Mammary epithelial cell (primary cell): ENCODE measurements around the gene SLC23A2.

Source experiments
- EZH2 ChIP-seq: IDR thresholded peaks from 2 replicates; pipeline ENCODE4 v1.6.1; 2012; ENCODE audit warnings: low read length, inconsistent platforms, borderline replicate concordance
- TF ChIP-seq, protein P1 (sequence below), 2 donors: IDR thresholded peaks in 1 of 2; conservative IDR thresholded peaks in 1 of 2; 2 replicates each; pipeline ENCODE4 v1.5.1; 2011 to 2012; ENCODE audit warnings: inconsistent platforms in 2 of 2, low read length in 2 of 2, mild to moderate bottlenecking in 2 of 2, control low read depth in 1 of 2, low read depth in 1 of 2; ENCODE audit not compliant: insufficient read depth in 1 of 2; ENCODE audit errors: extremely low read depth in 1 of 2

DNA sequence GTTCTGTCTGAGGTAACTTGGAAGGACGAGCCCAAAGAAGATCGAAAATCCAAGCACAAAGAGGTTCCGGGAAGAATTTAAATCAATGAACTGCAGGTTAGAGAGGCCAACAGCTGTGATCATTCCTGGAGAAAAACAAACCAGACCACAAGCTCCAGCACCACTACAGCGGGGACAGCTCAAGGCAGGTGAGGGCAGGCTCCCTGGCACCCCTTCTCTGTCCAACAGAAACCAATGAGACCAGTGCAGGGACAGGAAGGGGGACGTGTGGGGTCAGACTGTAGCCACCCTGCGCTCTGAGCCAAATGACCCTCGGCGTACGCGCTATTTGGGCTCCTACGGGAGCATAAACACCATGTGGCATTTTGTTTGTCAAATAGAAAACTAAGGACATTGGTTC, 139.3 kb downstream of the SLC23A2 start:
- TF ChIP-seq, protein P1, sequence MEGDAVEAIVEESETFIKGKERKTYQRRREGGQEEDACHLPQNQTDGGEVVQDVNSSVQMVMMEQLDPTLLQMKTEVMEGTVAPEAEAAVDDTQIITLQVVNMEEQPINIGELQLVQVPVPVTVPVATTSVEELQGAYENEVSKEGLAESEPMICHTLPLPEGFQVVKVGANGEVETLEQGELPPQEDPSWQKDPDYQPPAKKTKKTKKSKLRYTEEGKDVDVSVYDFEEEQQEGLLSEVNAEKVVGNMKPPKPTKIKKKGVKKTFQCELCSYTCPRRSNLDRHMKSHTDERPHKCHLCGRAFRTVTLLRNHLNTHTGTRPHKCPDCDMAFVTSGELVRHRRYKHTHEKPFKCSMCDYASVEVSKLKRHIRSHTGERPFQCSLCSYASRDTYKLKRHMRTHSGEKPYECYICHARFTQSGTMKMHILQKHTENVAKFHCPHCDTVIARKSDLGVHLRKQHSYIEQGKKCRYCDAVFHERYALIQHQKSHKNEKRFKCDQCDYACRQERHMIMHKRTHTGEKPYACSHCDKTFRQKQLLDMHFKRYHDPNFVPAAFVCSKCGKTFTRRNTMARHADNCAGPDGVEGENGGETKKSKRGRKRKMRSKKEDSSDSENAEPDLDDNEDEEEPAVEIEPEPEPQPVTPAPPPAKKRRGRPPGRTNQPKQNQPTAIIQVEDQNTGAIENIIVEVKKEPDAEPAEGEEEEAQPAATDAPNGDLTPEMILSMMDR (conservative IDR thresholded peaks at IDR 0.05 in 1 of 2, IDR thresholded peaks at IDR 0.05 in 1 of 2; ENCODE audit: extremely low read depth in 1 of 2, insufficient read depth in 1 of 2, low read depth in 1 of 2, low read length in 2 of 2), result no peak
- no peak for TF ChIP-seq EZH2
